H9 (cell line): ENCODE data around the gene TMEM164. TPM values are rescaled to one million over a fixed set of nuclear protein-coding genes. Genes with fewer than 3 reads are reported as not detected.

Experiments
- DNase-seq: peaks from one replicate; pipeline ENCODE4 v3.0.0-alpha.2; 2017
- H2AFZ ChIP-seq: one replicate; pipeline ENCODE4 v1.6.1; 2013; ENCODE audit warnings: mild to moderate bottlenecking, low read length, control low read depth, moderate library complexity
- H2AK5ac ChIP-seq: 2 replicates; pipeline ENCODE4 v1.6.1; 2013; ENCODE audit warnings: low read length, control low read depth, mixed read lengths; ENCODE audit not compliant: insufficient read length
- H2BK120ac ChIP-seq: one replicate; pipeline ENCODE4 v1.6.1; 2013; ENCODE audit warnings: low read depth, mild to moderate bottlenecking, low read length, control low read depth, inconsistent platforms; ENCODE audit not compliant: poor library complexity, severe bottlenecking
- H2BK12ac ChIP-seq: 2 replicates; pipeline ENCODE4 v1.6.1; 2013; ENCODE audit warnings: low read length, control low read depth, mixed read lengths, low read depth; ENCODE audit not compliant: insufficient read length
- H2BK15ac ChIP-seq: 2 replicates; pipeline ENCODE4 v1.6.1; 2013; ENCODE audit warnings: low read depth, low read length, control low read depth
- H2BK20ac ChIP-seq: one replicate; pipeline ENCODE4 v1.6.1; 2013; ENCODE audit warnings: low read depth, mild to moderate bottlenecking, low read length, control low read depth, inconsistent platforms; ENCODE audit not compliant: poor library complexity, severe bottlenecking
- H2BK5ac ChIP-seq: 2 replicates; pipeline ENCODE4 v1.6.1; 2013; ENCODE audit warnings: low read length, control low read depth, mixed read lengths; ENCODE audit not compliant: insufficient read length
- H3K14ac ChIP-seq: 2 replicates; pipeline ENCODE4 v1.6.1; 2013; ENCODE audit warnings: low read length, control low read depth; ENCODE audit not compliant: insufficient read depth
- H3K18ac ChIP-seq: 2 replicates; pipeline ENCODE4 v1.6.1; 2013; ENCODE audit warnings: low read depth, mild to moderate bottlenecking, mixed read lengths, low read length, control low read depth; ENCODE audit not compliant: insufficient read length
- H3K23ac ChIP-seq: 2 replicates; pipeline ENCODE4 v1.6.1; 2013; ENCODE audit warnings: low read length, control low read depth, mixed read lengths, low read depth; ENCODE audit not compliant: insufficient read length
- H3K23me2 ChIP-seq: 2 replicates; pipeline ENCODE4 v1.6.1; 2013; ENCODE audit warnings: low read depth, mild to moderate bottlenecking, mixed read lengths, low read length, control low read depth; ENCODE audit not compliant: insufficient read length, poor library complexity, severe bottlenecking
- H3K27ac ChIP-seq: 2 replicates; pipeline ENCODE4 v1.5.1; 2013; ENCODE audit warnings: low read length, control low read depth, mixed read lengths, low read depth; ENCODE audit not compliant: insufficient read length
- H3K27me3 ChIP-seq: 2 replicates; pipeline ENCODE4 v1.6.1; 2013; ENCODE audit warnings: low read length, control low read depth, inconsistent platforms; ENCODE audit not compliant: insufficient read depth
- H3K4ac ChIP-seq: 2 replicates; pipeline ENCODE4 v1.6.1; 2013; ENCODE audit warnings: low read depth, mild to moderate bottlenecking, control low read depth, inconsistent platforms, low read length, moderate library complexity
- H3K4me1 ChIP-seq: 2 replicates; pipeline ENCODE4 v1.6.1; 2013; ENCODE audit warnings: low read length, control low read depth, inconsistent platforms; ENCODE audit not compliant: insufficient read depth
- H3K4me2 ChIP-seq: 2 replicates; pipeline ENCODE4 v1.6.1; 2013; ENCODE audit warnings: low read length, control low read depth, mixed read lengths; ENCODE audit not compliant: insufficient read length, insufficient read depth
- H3K56ac ChIP-seq: 2 replicates; pipeline ENCODE4 v1.6.1; 2013; ENCODE audit warnings: low read depth, mild to moderate bottlenecking, mixed read lengths, low read length, control low read depth; ENCODE audit not compliant: insufficient read length
- H3K79me1 ChIP-seq: 2 replicates; pipeline ENCODE4 v1.6.1; 2013; ENCODE audit warnings: low read depth, mild to moderate bottlenecking, moderate library complexity, low read length, control low read depth, inconsistent platforms; ENCODE audit not compliant: insufficient read depth, poor library complexity, severe bottlenecking
- H3K79me2 ChIP-seq: 2 replicates; pipeline ENCODE4 v1.6.1; 2013; ENCODE audit warnings: low read length, control low read depth, inconsistent platforms; ENCODE audit not compliant: insufficient read depth
- H3K9ac ChIP-seq: 2 replicates; pipeline ENCODE4 v1.6.1; 2013; ENCODE audit warnings: low read length, control low read depth, mixed read lengths; ENCODE audit not compliant: insufficient read length; ENCODE audit errors: extremely low read depth
- H3K9me3 ChIP-seq: one replicate; pipeline ENCODE4 v1.6.1; 2013; ENCODE audit warnings: low read depth, low read length, inconsistent platforms; ENCODE audit not compliant: control insufficient read depth
- H3T11ph ChIP-seq: one replicate; pipeline ENCODE4 v1.6.1; 2013; ENCODE audit warnings: mild to moderate bottlenecking, low read length, control low read depth, inconsistent platforms
- H4K20me1 ChIP-seq: one replicate; pipeline ENCODE4 v1.6.1; 2013; ENCODE audit not compliant: control insufficient read depth, insufficient read length, insufficient read depth
- H4K5ac ChIP-seq: 2 replicates; pipeline ENCODE4 v1.6.1; 2013; ENCODE audit warnings: low read depth, mild to moderate bottlenecking, mixed read lengths, low read length, control low read depth; ENCODE audit not compliant: insufficient read length
- H4K8ac ChIP-seq: replicated peaks from 2 replicates; pipeline ENCODE4 v1.6.1; 2013; ENCODE audit warnings: low read length, control low read depth, mixed read lengths, low read depth; ENCODE audit not compliant: insufficient read length
- H4K91ac ChIP-seq: 2 replicates; pipeline ENCODE4 v1.6.1; 2013; ENCODE audit warnings: low read depth, mild to moderate bottlenecking, moderate library complexity, mixed read lengths, low read length, control low read depth; ENCODE audit not compliant: insufficient read length
- H3K27ac Mint-ChIP-seq, 3 experiments: 2 replicates in 2 of 3; 3 replicates in 1 of 3; pipeline ENCODE4 v1.8.0; 2020 to 2021; ENCODE audit warnings: mixed read lengths in 3 of 3, mild to moderate bottlenecking in 1 of 3, moderate library complexity in 1 of 3
- H3K27me3 Mint-ChIP-seq: 2 replicates; pipeline ENCODE4 v1.8.0; 2021; ENCODE audit warnings: low read depth, mild to moderate bottlenecking, moderate library complexity, mixed read lengths
- H3K36me3 Mint-ChIP-seq, 3 experiments: 2 replicates in 2 of 3; 3 replicates in 1 of 3; pipeline ENCODE4 v1.8.0; 2020 to 2021; ENCODE audit warnings: low read depth in 3 of 3, mixed read lengths in 3 of 3; ENCODE audit not compliant: insufficient read depth in 1 of 3
- H3K4me1 Mint-ChIP-seq, 2 experiments: 2 replicates each; pipeline ENCODE4 v1.8.0; 2020; ENCODE audit warnings: mixed read lengths in 2 of 2
- H3K4me3 Mint-ChIP-seq, 2 experiments: 2 replicates in 1 of 2; 3 replicates in 1 of 2; pipeline ENCODE4 v1.8.0; 2020 to 2021; ENCODE audit warnings: mild to moderate bottlenecking in 2 of 2, mixed read lengths in 2 of 2, moderate library complexity in 1 of 2
- H3K9me3 Mint-ChIP-seq, 2 experiments: 2 replicates in 1 of 2; 3 replicates in 1 of 2; pipeline ENCODE4 v1.8.0; 2020; ENCODE audit warnings: mild to moderate bottlenecking in 2 of 2, mixed read lengths in 2 of 2, moderate library complexity in 1 of 2
- CTCF ChIP-seq: fragments of 200-600 bp; sonication (generic); conservative IDR thresholded peaks from 3 replicates; pipeline ENCODE4 v1.8.0; 2021; ENCODE audit warnings: antibody characterized with exemption, mild to moderate bottlenecking
- WGBS: extraction: QIAGEN DNeasy Blood & Tissue Kit; methylation state at CpG from one replicate; pipeline ENCODE4 v1.1.7; 2013; ENCODE audit warnings: missing lambda C conversion rate, low lambda C conversion rate, mixed read lengths; ENCODE audit not compliant: insufficient read length; ENCODE audit errors: extremely low coverage; 5-methylcytosine and 5-hydroxymethylcytosine counted together
- total RNA-seq: library from RNA; stranded (reverse); gene quantifications from 2 replicates; pipeline ENCODE4 v1.2.1, GENCODE V29; 2021

Gene TMEM164
- total RNA-seq, 1 experiment from 2014 or later, result 30.4 TPM

DNA sequence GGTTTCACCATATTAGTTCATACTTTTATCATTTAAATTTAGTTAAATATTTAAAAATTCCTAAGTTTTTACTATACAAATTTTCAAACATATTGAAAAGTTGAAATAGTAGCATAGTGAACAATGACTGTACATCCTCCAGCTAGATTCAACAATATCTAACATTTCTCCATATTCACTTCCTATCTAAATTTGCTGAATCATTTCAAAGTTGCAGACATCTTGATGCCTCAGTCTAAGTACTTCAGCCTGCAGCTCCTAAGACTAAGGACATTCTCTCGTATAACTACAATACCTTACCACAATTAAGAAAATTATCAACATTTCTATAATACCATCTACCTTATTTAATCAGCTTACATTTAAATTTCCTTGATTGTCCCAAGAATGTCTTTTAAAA is 132.7 kb downstream of the TMEM164 start:
- Histone ChIP-seq H3K23ac (no peak overlapping the region), H3T11ph (no peak overlapping the region), H3K9ac (no peak overlapping the region), H2AK5ac (no peak overlapping the region), H3K79me1 (no peaks in the 10 kb centered on the region), H3K4me1 (peaks cover 4% of the 10 kb centered on the region; the same call in 1 of the 2 replicates), H3K27me3 (no peaks in the 10 kb centered on the region), H2BK20ac (no peak overlapping the region), H3K9me3 (no peaks in the 10 kb centered on the region), H4K20me1 (no peaks in the 10 kb centered on the region), H3K56ac (no peak overlapping the region), H3K4me2 (no peak overlapping the region), H2BK12ac (no peak overlapping the region), H3K4ac (no peak overlapping the region), H2BK5ac (no peak overlapping the region), H4K5ac (no peak overlapping the region), H4K8ac (no peak overlapping the region), H3K18ac (no peak overlapping the region), H2AFZ (no peak overlapping the region), H3K79me2 (no peaks in the 10 kb centered on the region), H3K27ac (no peak overlapping the region), H3K23me2 (no peaks in the 10 kb centered on the region), H2BK120ac (no peak overlapping the region), H2BK15ac (no peak overlapping the region), H4K91ac (no peak overlapping the region), H3K14ac (no peak overlapping the region)
- no peaks in the 10 kb centered on the region for H3K9me3 Mint-ChIP-seq
- no peaks in the 10 kb centered on the region; a peak in 1 of 7 replicates for H3K36me3 Mint-ChIP-seq
- TF ChIP-seq CTCF, result no peak
- H3K4me1 Mint-ChIP-seq, result peaks cover 5 to 7% of the 10 kb centered on the region in 2 experiments
- H3K27ac Mint-ChIP-seq, result no peak overlapping the region
- no peak for DNase-seq
- H3K4me3 Mint-ChIP-seq, result no peak overlapping the region
- WGBS, result 100% methylated on average over 1 of the region's 1 CpG
- no peaks in the 10 kb centered on the region; the same call in 1 of the 2 replicates for H3K27me3 Mint-ChIP-seq
